H1 (cell line): ENCODE data around the gene SLU7. TPM values are rescaled to one million over a fixed set of nuclear protein-coding genes. Genes with fewer than 3 reads are reported as not detected.
A peak's percentile ranks its signal among the peaks of the same experiment; 100 is the strongest.

Source experiments
- CTCF ChIA-PET: fragments of 300-600 bp; sonication (Branson Sonifier 250); formaldehyde crosslinking; loops from one replicate; lab custom pipeline; 2021; ENCODE audit not compliant: partially characterized antibody; lab: Charles Lee
- POLR2A ChIA-PET: fragments of 300-600 bp; sonication (Branson Sonifier 250); formaldehyde crosslinking; loops from one replicate; lab custom pipeline; 2021; ENCODE audit warnings: inconsistent platforms; ENCODE audit not compliant: partially characterized antibody; lab: Charles Lee
- DNase-seq, 2 experiments: peaks; one replicate each; pipeline versions ENCODE4 v3.0.0 to v3.0.0-alpha.2; 2010 to 2022; ENCODE audit warnings: low spot score in 2 of 2, low read depth in 1 of 2, mixed read lengths in 1 of 2
- FAIRE-seq: peaks from 2 replicates; lab custom pipeline; 2011; peaks lifted over from hg19 to GRCh38; lab: Jason Lieb, UNC
- H2AFZ ChIP-seq: 2 replicates; pipeline ENCODE4 v1.8.1; 2012; ENCODE audit warnings: low read length, inconsistent platforms
- H2AK5ac ChIP-seq: 2 replicates; pipeline ENCODE4 v1.6.1; 2013; ENCODE audit warnings: low read depth, low read length
- H2BK120ac ChIP-seq: replicated peaks from 2 replicates; pipeline ENCODE3; 2013; ENCODE audit warnings: low read depth, low read length, inconsistent platforms
- H2BK12ac ChIP-seq: 2 replicates; pipeline ENCODE4 v1.6.1; 2013; ENCODE audit warnings: low read depth, low read length
- H2BK15ac ChIP-seq: 2 replicates; pipeline ENCODE4 v1.6.1; 2013; ENCODE audit warnings: low read length
- H2BK20ac ChIP-seq: 2 replicates; pipeline ENCODE4 v1.6.1; 2013; ENCODE audit warnings: low read length
- H2BK5ac ChIP-seq: 2 replicates; pipeline ENCODE4 v1.6.1; 2013; ENCODE audit warnings: low read depth, low read length
- H3K14ac ChIP-seq: 2 replicates; pipeline ENCODE4 v1.6.1; 2013; ENCODE audit warnings: inconsistent platforms; ENCODE audit not compliant: insufficient read length
- H3K18ac ChIP-seq: 2 replicates; pipeline ENCODE4 v1.6.1; 2013; ENCODE audit warnings: low read length; ENCODE audit errors: extremely low read depth
- H3K23ac ChIP-seq: 2 replicates; pipeline ENCODE4 v1.6.1; 2013; ENCODE audit warnings: inconsistent platforms; ENCODE audit not compliant: insufficient read length
- H3K23me2 ChIP-seq: 2 replicates; pipeline ENCODE4 v1.6.1; 2013; ENCODE audit warnings: low read depth, low read length
- H3K27ac ChIP-seq: 2 replicates; pipeline ENCODE4 v1.6.1; 2011; ENCODE audit warnings: low read depth, low read length, inconsistent platforms
- H3K27me3 ChIP-seq, 4 experiments: replicated peaks in 1 of 4; 1 replicate in 1 of 4; 2 replicates in 3 of 4; pipeline versions ENCODE4 v1.6.1 to v1.8.1; 2011 to 2013; ENCODE audit warnings: low read length in 3 of 4, mild to moderate bottlenecking in 3 of 4, inconsistent platforms in 2 of 4, mixed read lengths in 2 of 4, moderate library complexity in 1 of 4; ENCODE audit not compliant: control insufficient read depth in 3 of 4, insufficient read depth in 3 of 4; ENCODE audit errors: extremely low read depth in 1 of 4
- H3K36me3 ChIP-seq, 4 experiments: 2 replicates each; pipeline versions ENCODE4 v1.6.1 to v1.8.1; 2011 to 2013; ENCODE audit warnings: mild to moderate bottlenecking in 4 of 4, low read length in 3 of 4, moderate library complexity in 2 of 4, control low read depth in 1 of 4, inconsistent platforms in 1 of 4; ENCODE audit not compliant: insufficient read depth in 4 of 4, control insufficient read depth in 2 of 4
- H3K4ac ChIP-seq: replicated peaks from 2 replicates; pipeline ENCODE3; 2013; ENCODE audit warnings: low read length, low read depth, mixed read lengths, inconsistent platforms; ENCODE audit not compliant: insufficient read length
- H3K4me1 ChIP-seq, 4 experiments: replicated peaks in 1 of 4; 1 replicate in 1 of 4; 2 replicates in 3 of 4; pipeline versions ENCODE4 v1.6.1 to v1.8.1; 2011 to 2013; ENCODE audit warnings: low read length in 3 of 4, inconsistent platforms in 2 of 4, mixed read lengths in 1 of 4; ENCODE audit not compliant: insufficient read depth in 4 of 4, control insufficient read depth in 3 of 4
- H3K4me2 ChIP-seq, 2 experiments: 2 replicates each; pipeline versions ENCODE4 v1.6.1 to v1.8.1; 2011 to 2013; ENCODE audit warnings: low read depth in 2 of 2, low read length in 2 of 2, control low read depth in 1 of 2, inconsistent platforms in 1 of 2, mild to moderate bottlenecking in 1 of 2; ENCODE audit not compliant: insufficient read depth in 1 of 2
- H3K4me3 ChIP-seq, 4 experiments: fragments of 200-600, 300-600 bp in 1 of 4; sonication (generic), shearing (Covaris generic), sonication (Bioruptor Twin) in 1 of 4; 2 replicates each; pipeline versions ENCODE4 v1.5.1 to v1.8.1; 2011 to 2016; ENCODE audit warnings: low read length in 4 of 4, low read depth in 3 of 4, control low read depth in 2 of 4, inconsistent platforms in 2 of 4, mild to moderate bottlenecking in 2 of 4, mixed read lengths in 1 of 4, moderate library complexity in 1 of 4; ENCODE audit not compliant: insufficient read depth in 2 of 4; ENCODE audit errors: extremely low read depth in 1 of 4
- H3K56ac ChIP-seq: replicated peaks from 2 replicates; pipeline ENCODE3; 2013; ENCODE audit warnings: low read depth, mild to moderate bottlenecking, mixed read lengths, low read length, inconsistent platforms; ENCODE audit not compliant: insufficient read length
- H3K79me1 ChIP-seq: 2 replicates; pipeline ENCODE4 v1.6.1; 2013; ENCODE audit warnings: low read depth, low read length, control low read depth
- H3K79me2 ChIP-seq, 2 experiments: 2 replicates each; pipeline versions ENCODE4 v1.6.1 to v1.8.1; 2012 to 2013; ENCODE audit warnings: low read length in 2 of 2, mild to moderate bottlenecking in 2 of 2, inconsistent platforms in 1 of 2; ENCODE audit not compliant: insufficient read depth in 2 of 2, control insufficient read depth in 1 of 2
- H3K9ac ChIP-seq, 4 experiments: replicated peaks in 1 of 4; 1 replicate in 1 of 4; 2 replicates in 3 of 4; pipeline versions ENCODE4 v1.6.1 to v1.8.1; 2011 to 2013; ENCODE audit warnings: low read depth in 3 of 4, low read length in 3 of 4, control low read depth in 2 of 4, mild to moderate bottlenecking in 2 of 4, moderate library complexity in 2 of 4, inconsistent platforms in 1 of 4; ENCODE audit errors: extremely low read depth in 1 of 4
- H3K9me3 ChIP-seq, 2 experiments: 2 replicates each; pipeline versions ENCODE4 v1.6.1 to v1.8.1; 2012 to 2013; ENCODE audit warnings: mild to moderate bottlenecking in 2 of 2, moderate library complexity in 2 of 2, control low read depth in 1 of 2, inconsistent platforms in 1 of 2, low read depth in 1 of 2, low read length in 1 of 2, mixed read lengths in 1 of 2; ENCODE audit not compliant: insufficient read depth in 2 of 2
- H4K20me1 ChIP-seq, 2 experiments: replicated peaks in 1 of 2; 2 replicates each; pipeline versions ENCODE3 to v1.8.1; 2011 to 2013; ENCODE audit warnings: inconsistent platforms in 2 of 2, low read length in 2 of 2, mild to moderate bottlenecking in 1 of 2; ENCODE audit not compliant: insufficient read depth in 2 of 2, control insufficient read depth in 1 of 2
- H4K5ac ChIP-seq: 2 replicates; pipeline ENCODE4 v1.6.1; 2013; ENCODE audit warnings: low read length, low read depth, mixed read lengths, inconsistent platforms; ENCODE audit not compliant: insufficient read length
- H4K8ac ChIP-seq: 2 replicates; pipeline ENCODE4 v1.8.0; 2013; ENCODE audit warnings: mild to moderate bottlenecking, moderate library complexity, low read length, inconsistent platforms; ENCODE audit not compliant: insufficient read depth; ENCODE audit errors: extremely low read depth
- H4K91ac ChIP-seq: replicated peaks from 2 replicates; pipeline ENCODE3; 2013; ENCODE audit warnings: low read length, mixed read lengths, inconsistent platforms; ENCODE audit not compliant: insufficient read length
- CBX8 ChIP-seq: fragments of 300-800, 300-1000 bp; sonication (generic); IDR thresholded peaks from 2 replicates; pipeline ENCODE4 v1.7.1; 2016; ENCODE audit warnings: low read depth, low read length, borderline replicate concordance
- CTBP2 ChIP-seq: IDR thresholded peaks from 2 replicates; pipeline ENCODE4 v1.7.0; 2011; ENCODE audit warnings: borderline replicate concordance, mild to moderate bottlenecking, moderate library complexity, mixed read lengths, low read length; ENCODE audit not compliant: insufficient read depth, insufficient read length
- EZH2 ChIP-seq: fragments of 200-600 bp; sonication (generic); IDR thresholded peaks from 2 replicates; pipeline ENCODE4 v1.7.1; 2012; ENCODE audit warnings: low read depth, mild to moderate bottlenecking, moderate library complexity, low read length, inconsistent platforms; ENCODE audit not compliant: severe bottlenecking
- FOSL1 ChIP-seq: IDR thresholded peaks from 2 replicates; pipeline ENCODE4 v1.6.1; 2011; ENCODE audit warnings: mild to moderate bottlenecking, low read depth, low read length, moderate library complexity; ENCODE audit not compliant: insufficient read depth
- JUND ChIP-seq: IDR thresholded peaks from 2 replicates; pipeline ENCODE4 v1.6.1; 2011; ENCODE audit warnings: mild to moderate bottlenecking, improper control_type of control experiment, low read length
- RFX5 ChIP-seq: IDR thresholded peaks from 2 replicates; pipeline ENCODE4 v1.6.1; 2011; ENCODE audit warnings: low read depth, low read length, improper control_type of control experiment, borderline replicate concordance
- WGBS, 2 experiments: shearing (Covaris generic) in 1 of 2; methylation state at CpG; one replicate each; pipeline versions ENCODE4 v1.1.6 to v1.1.7; 2013 to 2015; ENCODE audit warnings: low lambda C conversion rate in 2 of 2, mixed read lengths in 2 of 2, inconsistent platforms in 1 of 2, low coverage in 1 of 2, missing lambda C conversion rate in 1 of 2; ENCODE audit not compliant: insufficient replicate concordance in 2 of 2, insufficient coverage in 1 of 2, insufficient read length in 1 of 2; ENCODE audit errors: extremely low coverage in 1 of 2, missing lambda C conversion rate in 1 of 2; 5-methylcytosine and 5-hydroxymethylcytosine counted together
- polyA plus RNA-seq, 7 experiments: library from polyadenylated mRNA; depleted of rRNA in 3 of 7; stranded (reverse) in 5 of 7; unstranded in 2 of 7; fragments of >200 nt in 5 of 7; fragments of 200-250 nt in 2 of 7; gene quantifications; 1 replicate in 5 of 7; 2 replicates in 1 of 7; 4 replicates in 1 of 7; pipeline versions ENCODE4 v1.2.1 to v1.2.3, GENCODE V29; 2011 to 2013; ENCODE audit warnings: missing spikeins in 2 of 7, mixed read lengths in 2 of 7
- total RNA-seq: library from RNA; stranded (reverse); fragmentation: NEBNext Ultra II Directional; extraction: Animal tissue kit (Norgen Biotek cat#: 25700); gene quantifications from 2 replicates; pipeline ENCODE4 v1.2.1, GENCODE V29; 2021
- TF ChIP-seq, protein P1 (sequence below): IDR thresholded peaks from 2 replicates; pipeline ENCODE4 v1.6.1; 2011; ENCODE audit warnings: low read depth, mild to moderate bottlenecking, low read length; ENCODE audit not compliant: insufficient read depth

Gene SLU7
- total and polyA plus RNA-seq, 2 of the 8 experiments (the other 6 are each of a cell fraction or from before 2014, with no cell fraction given): 6.0 to 34.1 TPM

DNA sequence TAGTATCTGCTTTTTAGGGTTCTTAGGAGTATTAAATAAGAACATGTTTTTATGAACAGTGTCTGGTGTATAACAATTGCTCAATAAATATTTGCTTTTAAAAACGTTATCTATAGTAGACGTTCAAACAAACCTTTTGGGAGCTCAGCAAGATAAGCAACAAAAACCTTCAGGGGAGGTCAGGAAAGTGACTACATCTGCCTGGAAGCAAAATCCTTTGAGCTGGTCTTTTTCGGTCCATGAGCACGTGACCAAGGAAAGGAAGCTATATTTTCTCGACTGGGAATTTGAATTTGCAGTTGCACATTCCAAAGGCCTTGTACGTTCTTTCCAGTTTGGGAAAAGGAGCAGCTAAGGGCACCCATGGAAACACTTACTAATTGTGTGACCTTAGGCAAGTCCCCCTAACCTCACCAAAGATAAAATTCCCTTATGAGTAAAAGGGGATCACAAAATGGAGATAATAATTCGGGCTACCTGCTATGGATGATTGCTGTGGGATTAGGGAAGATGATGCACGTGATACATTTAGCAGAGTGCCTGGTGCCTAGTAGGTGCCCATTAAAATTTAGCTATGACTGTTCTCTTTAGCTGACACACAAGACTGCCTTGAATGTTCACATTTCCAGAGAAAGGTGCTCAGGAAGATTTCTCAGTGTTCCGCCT, 48.1 kb upstream of the SLU7 start:
- Histone ChIP-seq H3K56ac (no peak overlapping the region), H3K9me3 (no peaks in the 10 kb centered on the region), H3K27ac (no peak overlapping the region), H3K4me1 (peaks cover 0 to 6% (median 2%) of the 10 kb centered on the region in 4 experiments; a peak in 4 of 7 replicates), H3K27me3 (no peaks in the 10 kb centered on the region), H4K91ac (no peak overlapping the region), H3K23ac (no peak overlapping the region), H3K79me2 (no peaks in the 10 kb centered on the region), H3K14ac (no peak overlapping the region), H3K4me3 (no peak overlapping the region), H2BK15ac (no peak overlapping the region), H2BK5ac (no peak overlapping the region), H3K36me3 (no peaks in the 10 kb centered on the region), H4K5ac (peak overlapping the region; percentile 32), H3K18ac (0 out of 2 replicates have a peak overlapping the region, but pooled peaks have one; percentile 38), H2AFZ (peak overlapping the region; percentile 93), H4K8ac (no peak overlapping the region), H3K4me2 (no peak overlapping the region), H2AK5ac (no peak overlapping the region; the same call in 1 of the 2 replicates), H3K4ac (no peak overlapping the region), H3K79me1 (no peaks in the 10 kb centered on the region), H2BK20ac (peak overlapping the region; percentile 23; the same call in 1 of the 2 replicates), H4K20me1 (no peaks in the 10 kb centered on the region), H3K23me2 (no peaks in the 10 kb centered on the region), H2BK12ac (peak overlapping the region; percentile 42; the same call in 1 of the 2 replicates), H3K9ac (no peak overlapping the region), H2BK120ac (peak overlapping the region; percentile 61)
- 83% methylated on average over 9 of the region's 9 CpGs; no CpG with 5 or more reads in 1 of the 2 experiments for WGBS, 2 experiments
- ChIA-PET CTCF (interaction anchor here (0.9 to 2.4 kb wide), 4 partner anchors 10 to 40 kb away, joined by 3 to 11 read pairs (median 6); no protein-coding TSS in a partner anchor), POLR2A (no interaction called here)
- DNase-seq (no peak), FAIRE-seq (no peak)
- no peak for TF ChIP-seq CBX8
- TF ChIP-seq, protein P1, sequence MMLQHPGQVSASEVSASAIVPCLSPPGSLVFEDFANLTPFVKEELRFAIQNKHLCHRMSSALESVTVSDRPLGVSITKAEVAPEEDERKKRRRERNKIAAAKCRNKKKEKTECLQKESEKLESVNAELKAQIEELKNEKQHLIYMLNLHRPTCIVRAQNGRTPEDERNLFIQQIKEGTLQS: no peak
- no peak for TF ChIP-seq EZH2
- TF ChIP-seq RFX5: no peak
- TF ChIP-seq CTBP2: no peak
- no peak for TF ChIP-seq JUND
- no peak for TF ChIP-seq FOSL1
